Panc1 (cell line): ENCODE measurements around the gene STX18. TPM values are rescaled to one million over a fixed set of nuclear protein-coding genes. Genes with fewer than 3 reads are reported as not detected.

Source experiments
- ATAC-seq: fragments of 200-7000 bp; cut with Tn5 transposase; 2 replicates; pipeline ENCODE4 v1.9.1; 2020; ENCODE audit warnings: mild to moderate bottlenecking, moderate library complexity
- BruUV-seq: library from RNA; stranded (reverse); fragments of 400-500 nt; replicated peaks from 2 replicates; lab custom pipeline; 2021; lab: Mats Ljungman, UMichigan
- CTCF ChIA-PET: fragments of 300-600 bp; sonication (Branson Sonifier 250); formaldehyde crosslinking; loops from one replicate; lab custom pipeline; 2022; ENCODE audit warnings: antibody characterized with exemption; lab: Charles Lee
- POLR2A ChIA-PET: fragments of 300-600 bp; sonication (Branson Sonifier 250); formaldehyde crosslinking; loops from one replicate; lab custom pipeline; 2022; ENCODE audit warnings: antibody characterized with exemption; lab: Charles Lee
- DNase-seq: peaks from one replicate; pipeline ENCODE4 v3.0.0-alpha.2; 2010; ENCODE audit warnings: low read depth, low spot score
- H3K27ac ChIP-seq: 2 replicates; pipeline ENCODE4 v1.5.1; 2011; ENCODE audit warnings: mild to moderate bottlenecking, low read length, inconsistent platforms
- H3K27me3 ChIP-seq: fragments of 200-500 bp; sonication (Bioruptor generic); 2 replicates; pipeline ENCODE4 v1.6.0; 2014; ENCODE audit warnings: low read length, inconsistent platforms; ENCODE audit not compliant: control insufficient read depth, insufficient read depth
- H3K36me3 ChIP-seq: fragments of 200-500 bp; sonication (Bioruptor generic); 2 replicates; pipeline ENCODE4 v1.5.1; 2014; ENCODE audit warnings: inconsistent platforms, mild to moderate bottlenecking, low read length, moderate library complexity; ENCODE audit not compliant: control insufficient read depth, insufficient read depth
- H3K4me1 ChIP-seq: 2 replicates; pipeline ENCODE4 v1.5.1; 2011; ENCODE audit warnings: inconsistent platforms, mild to moderate bottlenecking, low read length, moderate library complexity; ENCODE audit not compliant: control insufficient read depth, insufficient read depth
- H3K4me3 ChIP-seq, 2 experiments: 2 replicates each; pipeline ENCODE4 v1.5.1; 2011 to 2012; ENCODE audit warnings: low read depth in 2 of 2, low read length in 2 of 2, mild to moderate bottlenecking in 2 of 2, inconsistent platforms in 1 of 2, moderate library complexity in 1 of 2
- H3K9me3 ChIP-seq: fragments of 200-500 bp; sonication (Bioruptor generic); 2 replicates; pipeline ENCODE4 v1.5.1; 2014; ENCODE audit warnings: low read depth, mild to moderate bottlenecking, inconsistent platforms, low read length, moderate library complexity; ENCODE audit not compliant: control insufficient read depth, insufficient read depth
- POLR2AphosphoS5 ChIP-seq: IDR thresholded peaks from 2 replicates; pipeline ENCODE4 v1.6.1; 2012; ENCODE audit warnings: mild to moderate bottlenecking, low read depth, low read length, moderate library complexity
- SIN3A ChIP-seq: IDR thresholded peaks from 2 replicates; pipeline ENCODE4 v1.6.1; 2012; ENCODE audit warnings: low read depth, mild to moderate bottlenecking, low read length, moderate library complexity, borderline replicate concordance; ENCODE audit not compliant: insufficient read depth
- TCF7L2 ChIP-seq: IDR thresholded peaks from 2 replicates; pipeline ENCODE4 v1.6.1; 2011; ENCODE audit warnings: mild to moderate bottlenecking, low read depth, low read length, inconsistent platforms
- in situ Hi-C: cut with HindIII; loops from 2 replicates; pipeline ENCODE4 v1.10.0; 2016; ENCODE audit warnings: low sequenced_read_pairs, low pct_unique_long_range_greater_than_20kb
- intact Hi-C: fragments of 100-400 bp; cut with micrococcal nuclease; formaldehyde crosslinking; loops from one replicate; pipeline ENCODE4 v1.10.0; 2022; ENCODE audit not compliant: unreplicated experiment
- total RNA-seq: library from RNA; stranded (reverse); gene quantifications from one replicate; pipeline ENCODE4 v1.2.1, GENCODE V29; 2021; ENCODE audit not compliant: unreplicated experiment
- TF ChIP-seq, protein P1 (sequence below): fragments of 450-650 bp; IDR thresholded peaks from 2 replicates; pipeline ENCODE4 v1.5.1; 2017; ENCODE audit warnings: mild to moderate bottlenecking
- TF ChIP-seq, protein P2 (sequence below), 2 experiments: IDR thresholded peaks; 2 replicates each; pipeline ENCODE4 v1.6.1; 2011 to 2012; ENCODE audit warnings: low read depth in 2 of 2, control low read depth in 1 of 2, low read length in 1 of 2, mild to moderate bottlenecking in 1 of 2, moderate library complexity in 1 of 2; ENCODE audit not compliant: insufficient read depth in 1 of 2

Gene STX18
- total RNA-seq, 1 experiment from 2014 or later, result 15.0 TPM

DNA sequence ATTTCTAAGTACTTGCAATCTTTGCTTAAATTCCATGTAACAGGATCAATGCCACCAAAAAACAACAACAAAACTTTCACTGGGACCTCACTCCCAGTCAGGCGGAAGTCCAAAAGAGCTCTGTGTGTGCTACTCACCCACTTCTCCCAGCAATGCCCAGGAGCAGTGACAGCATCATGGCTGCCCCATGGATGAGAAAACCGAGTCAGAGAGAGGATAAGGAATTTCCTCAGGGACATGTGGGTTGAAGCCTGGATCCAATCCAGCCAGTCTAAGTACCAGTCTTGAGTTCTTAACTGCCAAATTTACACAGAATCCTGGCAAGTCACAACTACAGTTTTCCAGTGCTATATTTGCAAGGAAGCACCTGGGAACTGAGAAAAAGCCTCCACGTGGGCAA lies 64.5 kb downstream of the STX18 start:
- no peaks in the 10 kb centered on the region for H3K27me3 ChIP-seq
- ATAC-seq (no peak), DNase-seq (no peak)
- no peak overlapping the region for H3K27ac ChIP-seq
- intact Hi-C loops (no loop called here), in situ Hi-C loops (no loop called here)
- TF ChIP-seq, protein P1, sequence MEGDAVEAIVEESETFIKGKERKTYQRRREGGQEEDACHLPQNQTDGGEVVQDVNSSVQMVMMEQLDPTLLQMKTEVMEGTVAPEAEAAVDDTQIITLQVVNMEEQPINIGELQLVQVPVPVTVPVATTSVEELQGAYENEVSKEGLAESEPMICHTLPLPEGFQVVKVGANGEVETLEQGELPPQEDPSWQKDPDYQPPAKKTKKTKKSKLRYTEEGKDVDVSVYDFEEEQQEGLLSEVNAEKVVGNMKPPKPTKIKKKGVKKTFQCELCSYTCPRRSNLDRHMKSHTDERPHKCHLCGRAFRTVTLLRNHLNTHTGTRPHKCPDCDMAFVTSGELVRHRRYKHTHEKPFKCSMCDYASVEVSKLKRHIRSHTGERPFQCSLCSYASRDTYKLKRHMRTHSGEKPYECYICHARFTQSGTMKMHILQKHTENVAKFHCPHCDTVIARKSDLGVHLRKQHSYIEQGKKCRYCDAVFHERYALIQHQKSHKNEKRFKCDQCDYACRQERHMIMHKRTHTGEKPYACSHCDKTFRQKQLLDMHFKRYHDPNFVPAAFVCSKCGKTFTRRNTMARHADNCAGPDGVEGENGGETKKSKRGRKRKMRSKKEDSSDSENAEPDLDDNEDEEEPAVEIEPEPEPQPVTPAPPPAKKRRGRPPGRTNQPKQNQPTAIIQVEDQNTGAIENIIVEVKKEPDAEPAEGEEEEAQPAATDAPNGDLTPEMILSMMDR, result no peak
- BruUV-seq, result no TSS peak
- no peaks in the 10 kb centered on the region for H3K36me3 ChIP-seq
- CTCF ChIA-PET, result no interaction called here
- POLR2A ChIA-PET, result no interaction called here
- H3K9me3 ChIP-seq, result no peaks in the 10 kb centered on the region
- H3K4me3 ChIP-seq, result no peak overlapping the region
- H3K4me1 ChIP-seq, result no peaks in the 10 kb centered on the region

DNA sequence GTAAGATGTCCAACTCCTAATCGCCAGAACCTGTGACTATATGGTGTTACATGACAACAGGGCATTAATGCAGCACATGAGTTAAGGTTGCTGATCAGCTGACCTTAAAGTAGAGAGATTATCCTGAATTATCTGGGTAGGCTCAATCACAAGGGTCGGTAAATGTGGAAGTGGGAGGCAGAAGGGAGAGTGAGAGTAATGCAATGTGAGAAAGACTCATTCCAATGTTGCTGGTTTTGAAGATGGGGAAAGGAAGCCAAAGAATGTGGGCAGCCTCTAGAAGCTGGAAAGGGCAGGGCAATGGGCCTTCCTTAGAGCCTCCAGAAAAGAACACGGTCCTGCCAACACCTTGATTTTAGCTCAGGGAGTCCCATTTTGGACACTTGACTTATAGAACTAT lies 67.4 kb downstream of the STX18 start:
- intact Hi-C loops, result no loop called here
- Histone ChIP-seq H3K36me3 (no peaks in the 10 kb centered on the region), H3K9me3 (no peaks in the 10 kb centered on the region), H3K4me3 (no peak overlapping the region), H3K4me1 (no peaks in the 10 kb centered on the region), H3K27ac (no peak overlapping the region), H3K27me3 (no peaks in the 10 kb centered on the region)
- TF ChIP-seq TCF7L2 (no peak), SIN3A (no peak), POLR2AphosphoS5 (no peak)
- TF ChIP-seq, protein P1, result no peak
- TF ChIP-seq, protein P2, sequence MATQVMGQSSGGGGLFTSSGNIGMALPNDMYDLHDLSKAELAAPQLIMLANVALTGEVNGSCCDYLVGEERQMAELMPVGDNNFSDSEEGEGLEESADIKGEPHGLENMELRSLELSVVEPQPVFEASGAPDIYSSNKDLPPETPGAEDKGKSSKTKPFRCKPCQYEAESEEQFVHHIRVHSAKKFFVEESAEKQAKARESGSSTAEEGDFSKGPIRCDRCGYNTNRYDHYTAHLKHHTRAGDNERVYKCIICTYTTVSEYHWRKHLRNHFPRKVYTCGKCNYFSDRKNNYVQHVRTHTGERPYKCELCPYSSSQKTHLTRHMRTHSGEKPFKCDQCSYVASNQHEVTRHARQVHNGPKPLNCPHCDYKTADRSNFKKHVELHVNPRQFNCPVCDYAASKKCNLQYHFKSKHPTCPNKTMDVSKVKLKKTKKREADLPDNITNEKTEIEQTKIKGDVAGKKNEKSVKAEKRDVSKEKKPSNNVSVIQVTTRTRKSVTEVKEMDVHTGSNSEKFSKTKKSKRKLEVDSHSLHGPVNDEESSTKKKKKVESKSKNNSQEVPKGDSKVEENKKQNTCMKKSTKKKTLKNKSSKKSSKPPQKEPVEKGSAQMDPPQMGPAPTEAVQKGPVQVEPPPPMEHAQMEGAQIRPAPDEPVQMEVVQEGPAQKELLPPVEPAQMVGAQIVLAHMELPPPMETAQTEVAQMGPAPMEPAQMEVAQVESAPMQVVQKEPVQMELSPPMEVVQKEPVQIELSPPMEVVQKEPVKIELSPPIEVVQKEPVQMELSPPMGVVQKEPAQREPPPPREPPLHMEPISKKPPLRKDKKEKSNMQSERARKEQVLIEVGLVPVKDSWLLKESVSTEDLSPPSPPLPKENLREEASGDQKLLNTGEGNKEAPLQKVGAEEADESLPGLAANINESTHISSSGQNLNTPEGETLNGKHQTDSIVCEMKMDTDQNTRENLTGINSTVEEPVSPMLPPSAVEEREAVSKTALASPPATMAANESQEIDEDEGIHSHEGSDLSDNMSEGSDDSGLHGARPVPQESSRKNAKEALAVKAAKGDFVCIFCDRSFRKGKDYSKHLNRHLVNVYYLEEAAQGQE (IDR thresholded peaks at IDR 0.05; ENCODE audit: insufficient read depth in 1 of 2, low read depth in 2 of 2, low read length in 1 of 2), result no peak
- ChIA-PET CTCF (no interaction called here), POLR2A (no interaction called here)
- no TSS peak for BruUV-seq
- in situ Hi-C loops, result no loop called here
- DNase-seq, result no peak
- ATAC-seq, result no peak
